Measurements from ENCODE around the gene EZH1.
"Not testable (repeated sequence)": the region's sequence is repeated elsewhere in the genome, so short reads cannot be mapped to it uniquely, and the experiment has no call there.

- not testable (repeated sequence) for TF ChIP-seq CTCF (IDR thresholded peaks at IDR 0.05 in 4 of 5, conservative IDR thresholded peaks at IDR 0.05 in 1 of 5); POLR2A (IDR thresholded peaks at IDR 0.05)
Observed at GRCh38 chr17:42768006-42768405, 23.2 kb upstream of the EZH1 start.
